PC-9 (cell line): Measurements from ENCODE around the gene CFAP97.

Experiments
- EZH2 ChIP-seq: fragments of 200-600 bp; sonication (generic); IDR thresholded peaks from 2 replicates; pipeline ENCODE4 v1.8.0; 2017; ENCODE audit warnings: antibody characterized with exemption, low read depth
- TF ChIP-seq, protein P1 (sequence below): fragments of 200-600 bp; sonication (generic); conservative IDR thresholded peaks from 2 replicates; pipeline ENCODE4 v1.6.1; 2017; ENCODE audit warnings: mixed run types, antibody characterized with exemption, mild to moderate bottlenecking, moderate library complexity

DNA sequence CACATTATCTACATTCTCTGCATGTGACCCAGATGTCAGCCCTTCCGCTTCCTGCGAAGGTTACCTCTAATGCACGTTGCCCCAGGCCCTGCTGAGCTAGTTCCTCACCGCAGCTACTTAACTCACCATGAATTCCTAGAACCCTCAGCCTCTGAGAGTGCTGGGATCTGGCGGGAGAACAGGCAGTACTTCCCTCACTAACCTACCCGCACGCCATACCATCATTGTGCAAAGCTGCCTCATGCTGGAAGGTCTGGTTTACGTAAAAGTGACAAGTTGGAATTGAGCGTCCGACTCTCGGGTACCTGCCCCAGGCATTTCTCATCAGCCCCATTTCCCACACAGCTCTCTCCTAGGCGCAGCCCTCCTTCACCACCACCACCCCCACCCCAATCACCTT is 54.4 kb downstream of the CFAP97 start:
- TF ChIP-seq, protein P1, sequence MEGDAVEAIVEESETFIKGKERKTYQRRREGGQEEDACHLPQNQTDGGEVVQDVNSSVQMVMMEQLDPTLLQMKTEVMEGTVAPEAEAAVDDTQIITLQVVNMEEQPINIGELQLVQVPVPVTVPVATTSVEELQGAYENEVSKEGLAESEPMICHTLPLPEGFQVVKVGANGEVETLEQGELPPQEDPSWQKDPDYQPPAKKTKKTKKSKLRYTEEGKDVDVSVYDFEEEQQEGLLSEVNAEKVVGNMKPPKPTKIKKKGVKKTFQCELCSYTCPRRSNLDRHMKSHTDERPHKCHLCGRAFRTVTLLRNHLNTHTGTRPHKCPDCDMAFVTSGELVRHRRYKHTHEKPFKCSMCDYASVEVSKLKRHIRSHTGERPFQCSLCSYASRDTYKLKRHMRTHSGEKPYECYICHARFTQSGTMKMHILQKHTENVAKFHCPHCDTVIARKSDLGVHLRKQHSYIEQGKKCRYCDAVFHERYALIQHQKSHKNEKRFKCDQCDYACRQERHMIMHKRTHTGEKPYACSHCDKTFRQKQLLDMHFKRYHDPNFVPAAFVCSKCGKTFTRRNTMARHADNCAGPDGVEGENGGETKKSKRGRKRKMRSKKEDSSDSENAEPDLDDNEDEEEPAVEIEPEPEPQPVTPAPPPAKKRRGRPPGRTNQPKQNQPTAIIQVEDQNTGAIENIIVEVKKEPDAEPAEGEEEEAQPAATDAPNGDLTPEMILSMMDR = no peak
- no peak for TF ChIP-seq EZH2
